ENCODE measurements around the gene GIT1. TPM values are rescaled to one million over a fixed set of nuclear protein-coding genes. Genes with fewer than 3 reads are reported as not detected.

Gene GIT1
- total and polyA plus RNA-seq, 4 experiments from 2014 or later: 4.2 to 82.8 (median 51.9) TPM

DNA sequence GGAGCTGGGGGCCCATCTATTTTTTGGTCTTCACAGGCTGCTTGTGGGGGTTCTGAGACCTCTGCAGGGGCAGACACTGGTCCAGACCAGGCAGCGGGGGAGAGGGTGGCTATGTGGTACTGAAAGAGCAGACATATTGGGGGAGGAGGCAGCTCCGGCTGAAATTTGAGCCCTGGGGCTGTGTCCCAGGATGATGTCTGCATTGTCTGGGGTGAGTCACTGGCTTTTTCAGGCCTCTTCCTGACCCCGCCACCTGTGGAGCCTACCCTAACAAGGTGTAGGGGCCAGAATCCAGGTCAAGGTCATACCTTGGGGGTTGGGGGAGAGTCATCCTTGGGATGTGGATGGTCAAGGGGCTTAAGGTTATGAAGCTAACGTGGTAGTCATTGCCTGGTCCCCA is 30.8 kb upstream of the GIT1 start:
- peaks cover 19 to 59% (median 37%) of the 10 kb centered on the region in 4 donors for H3K4me1 Mint-ChIP-seq
- POLR2A ChIA-PET (ENCODE audit: partially characterized antibody): interaction anchor here (1.2 kb wide), 1 partner anchor 154 kb away, joined by 3 read pairs; no protein-coding TSS in a partner anchor
- Histone ChIP-seq H3K9me3 (ENCODE audit: control insufficient read depth in 1 of 2, low read length in 2 of 2) (no peaks in the 10 kb centered on the region), H3K4me1 (ENCODE audit: insufficient read depth, low read length) (peaks cover 60% of the 10 kb centered on the region), H3K27me3 (ENCODE audit: insufficient read depth, low read length) (no peaks in the 10 kb centered on the region), H3K4me3 (ENCODE audit: low read length in 2 of 2) (no peak overlapping the region), H3K27ac (ENCODE audit: low read depth, low read length) (no peak overlapping the region), H3K36me3 (ENCODE audit: insufficient read depth, low read length) (no peaks in the 10 kb centered on the region)
- intact Hi-C loops (cut with micrococcal nuclease): no loop called here
- no peak overlapping the region for H3K27ac Mint-ChIP-seq
- CTCF ChIA-PET (ENCODE audit: partially characterized antibody): interaction anchor here (5.4 to 22.5 kb wide), 2 partner anchors 45 to 158 kb away, joined by 81 to 523 read pairs; partner anchors contain the start of genes ABHD15 and TP53I13
- peak overlapping the region in 2 of 8 donors; percentile 17 to 54 for H3K4me3 Mint-ChIP-seq
- H3K9me3 Mint-ChIP-seq: no peaks in the 10 kb centered on the region
- H3K27me3 Mint-ChIP-seq: no peaks in the 10 kb centered on the region
- DNase-seq: no peak
- no peaks in the 10 kb centered on the region for H3K36me3 Mint-ChIP-seq

DNA sequence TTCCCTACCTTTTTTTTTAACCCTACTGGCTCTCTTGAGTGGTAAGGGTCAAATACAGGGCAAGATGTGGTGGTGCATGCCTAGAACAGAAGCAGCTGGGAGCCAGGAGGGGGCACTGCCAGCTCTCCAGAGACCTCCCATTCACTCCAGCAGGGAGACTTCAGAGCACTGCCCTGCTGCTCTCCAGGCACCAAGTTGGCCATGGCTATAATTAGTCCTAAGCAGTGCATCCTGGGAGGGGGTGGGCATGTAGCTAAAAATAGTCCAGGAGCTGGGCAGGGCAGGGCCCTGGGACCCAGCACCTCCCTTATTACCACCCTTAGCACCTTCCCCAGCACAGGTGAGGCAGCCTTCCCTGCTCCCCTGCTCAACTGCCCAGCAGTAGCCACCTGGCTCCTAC is 29.8 kb upstream of the GIT1 start:
- peaks cover 66% of the 10 kb centered on the region for H3K4me1 ChIP-seq (ENCODE audit: insufficient read depth, low read length)

DNA sequence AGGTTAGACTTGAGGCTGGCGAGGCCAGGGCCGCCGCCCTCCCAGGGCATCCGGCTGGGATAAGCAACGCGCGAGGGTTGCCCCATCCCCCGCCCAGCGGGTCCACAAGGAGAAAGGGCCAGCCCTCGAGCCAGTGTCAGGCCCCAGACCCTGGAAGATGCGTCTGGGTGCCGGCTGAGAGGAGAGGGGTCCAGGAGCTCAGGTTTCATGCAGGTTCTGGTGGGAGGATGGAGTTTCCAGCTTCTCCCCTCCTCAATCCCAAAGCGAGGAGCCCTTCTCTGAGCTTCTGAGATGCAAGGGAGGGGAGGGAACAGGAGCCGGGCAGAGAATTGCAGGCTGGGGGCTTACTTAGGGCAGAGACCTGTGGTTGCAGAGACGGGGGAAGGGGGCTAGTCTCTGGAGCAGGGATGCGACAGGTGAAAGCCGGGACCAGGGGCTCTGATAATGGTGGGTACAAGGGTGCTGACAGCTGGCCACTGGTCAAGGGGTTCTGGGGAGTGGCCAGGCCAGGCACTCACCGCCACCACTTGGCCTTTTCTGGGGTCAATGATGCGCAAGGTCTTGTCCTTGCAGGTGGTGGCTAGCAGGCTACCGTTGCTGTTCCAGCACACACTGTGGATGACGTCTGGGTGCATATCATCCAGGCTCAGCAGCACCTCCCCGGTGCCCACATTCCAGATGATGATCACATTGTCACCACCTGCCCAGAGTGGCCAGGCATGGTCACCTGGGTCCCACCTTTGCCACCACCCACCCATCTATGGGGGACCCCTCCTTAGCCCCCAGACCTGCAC is 29.0 kb upstream of the GIT1 start:
- peaks cover 22 to 61% (median 40%) of the 10 kb centered on the region in 4 donors for H3K4me1 Mint-ChIP-seq
- no peak overlapping the region for H3K4me3 ChIP-seq (ENCODE audit: low read length in 2 of 2)

More for the DNA sequence above, 29.8 kb upstream of the GIT1 start:
- peaks cover 0 to 1% of the 10 kb centered on the region in 2 donors for H3K36me3 Mint-ChIP-seq
- no peak for DNase-seq
- Histone ChIP-seq H3K9me3 (ENCODE audit: control insufficient read depth in 1 of 2, low read length in 2 of 2) (no peaks in the 10 kb centered on the region), H3K36me3 (ENCODE audit: insufficient read depth, low read length) (no peaks in the 10 kb centered on the region), H3K4me3 (ENCODE audit: low read length in 2 of 2) (no peak overlapping the region), H3K27ac (ENCODE audit: low read depth, low read length) (no peak overlapping the region), H3K27me3 (ENCODE audit: insufficient read depth, low read length) (no peaks in the 10 kb centered on the region)
- ChIA-PET POLR2A (ENCODE audit: partially characterized antibody) (interaction anchor here (0.7 to 6.9 kb wide), 4 partner anchors 39 to 89 kb away, joined by 4 to 127 read pairs (median 21); partner anchors contain the start of gene ABHD15), CTCF (ENCODE audit: partially characterized antibody) (interaction anchor here (1.5 to 22.5 kb wide), 3 partner anchors 36 to 159 kb away, joined by 5 to 523 read pairs (median 81); partner anchors contain the start of genes ABHD15 and TP53I13)
- H3K27ac Mint-ChIP-seq: no peak overlapping the region
- peak overlapping the region in 1 of 8 donors; percentile 21 for H3K4me3 Mint-ChIP-seq
- peaks cover 20 to 62% (median 39%) of the 10 kb centered on the region in 4 donors for H3K4me1 Mint-ChIP-seq
- H3K9me3 Mint-ChIP-seq: no peaks in the 10 kb centered on the region
- H3K27me3 Mint-ChIP-seq: no peaks in the 10 kb centered on the region
- intact Hi-C loops (cut with micrococcal nuclease): loop anchor here (2.0 to 10.0 kb wide), 2 partner anchors 88 to 476 kb away; no protein-coding TSS in a partner anchor

DNA sequence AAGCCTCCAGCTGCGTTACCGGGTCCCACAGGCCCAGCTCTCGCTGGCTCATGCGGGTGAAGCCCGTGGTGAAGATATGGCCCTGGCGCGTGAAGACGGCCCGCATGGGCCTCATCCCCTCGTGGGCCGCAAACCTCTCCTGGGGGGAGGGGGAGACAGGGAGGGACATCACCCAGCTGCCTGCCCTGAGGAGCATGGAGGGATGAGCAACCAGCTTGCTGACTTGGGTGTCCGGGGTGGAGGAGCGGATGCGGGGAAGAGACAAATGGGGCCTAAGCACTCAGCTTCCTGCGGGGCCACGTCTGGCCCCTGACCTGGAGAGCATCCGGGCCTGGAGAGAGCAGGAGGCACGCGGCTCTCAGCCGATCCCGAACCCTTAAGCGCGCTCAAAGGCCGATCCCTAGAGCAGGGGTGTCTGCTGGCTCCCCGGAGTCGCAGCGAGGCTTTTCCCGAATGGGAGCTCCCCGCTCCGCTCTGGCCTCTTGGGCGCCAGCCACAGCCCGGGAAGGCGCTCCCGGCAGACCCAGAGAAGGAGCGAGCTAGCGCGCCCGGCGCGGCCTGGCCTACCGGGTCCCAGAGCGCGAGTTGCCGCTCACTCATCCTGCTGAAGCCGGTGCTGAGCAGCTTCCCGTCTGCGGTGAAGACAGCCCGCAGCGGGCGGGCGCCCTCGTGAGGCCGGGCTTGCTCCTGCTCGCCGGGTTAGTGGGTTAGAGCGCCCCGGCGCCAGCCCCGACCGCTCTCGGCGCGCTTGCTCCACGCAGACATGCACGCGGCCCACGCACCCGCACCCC is 28.2 kb upstream of the GIT1 start:
- peaks cover 65% of the 10 kb centered on the region for H3K4me1 ChIP-seq (ENCODE audit: insufficient read depth, low read length)
- H3K4me1 Mint-ChIP-seq: peaks cover 20 to 54% (median 35%) of the 10 kb centered on the region in 4 donors
- no peaks in the 10 kb centered on the region for H3K36me3 ChIP-seq (ENCODE audit: insufficient read depth, low read length)
- ChIA-PET CTCF (ENCODE audit: partially characterized antibody) (interaction anchor here (0.7 to 22.5 kb wide), 43 partner anchors 8 to 323 kb away, joined by 3 to 523 read pairs (median 5); partner anchors contain the start of genes ABHD15, ANKRD13B, NUFIP2 and SSH2), POLR2A (ENCODE audit: partially characterized antibody) (interaction anchor here (0.5 to 6.9 kb wide), 33 partner anchors 8 to 1696 kb away, joined by 3 to 127 read pairs (median 5); partner anchors contain the start of genes ABHD15, ANKRD13B, BLMH and EVI2B)
- intact Hi-C loops (cut with micrococcal nuclease): loop anchor here (1.0 to 10.0 kb wide), 5 partner anchors 89 to 477 kb away; partner anchors contain the start of gene SSH2
- peak overlapping the region; percentile 61 to 89 for H3K4me3 ChIP-seq (ENCODE audit: low read length in 2 of 2)
- H3K27ac Mint-ChIP-seq: peak overlapping the region; percentile 69 to 89 (median 81)
- no peaks in the 10 kb centered on the region for H3K27me3 ChIP-seq (ENCODE audit: insufficient read depth, low read length)
- H3K36me3 Mint-ChIP-seq: peaks cover 0 to 1% of the 10 kb centered on the region in 2 donors
- H3K9me3 ChIP-seq (ENCODE audit: control insufficient read depth in 1 of 2, low read length in 2 of 2): no peaks in the 10 kb centered on the region
- peak overlapping the region; percentile 43 for H3K27ac ChIP-seq (ENCODE audit: low read depth, low read length)
- peak overlapping the region; percentile 82 to 94 (median 92) for H3K4me3 Mint-ChIP-seq
- peak; percentile 85 to 90 (median 87) for DNase-seq
- H3K27me3 Mint-ChIP-seq: no peaks in the 10 kb centered on the region
- no peaks in the 10 kb centered on the region for H3K9me3 Mint-ChIP-seq

More for the DNA sequence above, 29.0 kb upstream of the GIT1 start:
- intact Hi-C loops (cut with micrococcal nuclease): loop anchor here (2.0 to 10.0 kb wide), 2 partner anchors 88 to 476 kb away; no protein-coding TSS in a partner anchor
- Histone ChIP-seq H3K36me3 (ENCODE audit: insufficient read depth, low read length) (no peaks in the 10 kb centered on the region), H3K27ac (ENCODE audit: low read depth, low read length) (no peak overlapping the region), H3K4me1 (ENCODE audit: insufficient read depth, low read length) (peaks cover 66% of the 10 kb centered on the region), H3K9me3 (ENCODE audit: control insufficient read depth in 1 of 2, low read length in 2 of 2) (no peaks in the 10 kb centered on the region), H3K27me3 (ENCODE audit: insufficient read depth, low read length) (no peaks in the 10 kb centered on the region)
- H3K9me3 Mint-ChIP-seq: no peaks in the 10 kb centered on the region
- H3K27ac Mint-ChIP-seq: peak overlapping the region in 3 of 7 donors; percentile 17 to 88 (median 57)
- CTCF ChIA-PET (ENCODE audit: partially characterized antibody): interaction anchor here (1.0 to 22.5 kb wide), 26 partner anchors 7 to 312 kb away, joined by 3 to 523 read pairs (median 7); partner anchors contain the start of genes ABHD15, ANKRD13B, SSH2 and TP53I13
- H3K4me3 Mint-ChIP-seq: peak overlapping the region in 4 of 8 donors; percentile 10 to 91 (median 34)
- H3K27me3 Mint-ChIP-seq: no peaks in the 10 kb centered on the region
- POLR2A ChIA-PET (ENCODE audit: partially characterized antibody): interaction anchor here (0.6 to 6.9 kb wide), 19 partner anchors 11 to 312 kb away, joined by 3 to 127 read pairs (median 14); partner anchors contain the start of genes ABHD15, ANKRD13B, GIT1 and SSH2
- peaks cover 0 to 1% of the 10 kb centered on the region in 2 donors for H3K36me3 Mint-ChIP-seq
- DNase-seq: no peak

DNA sequence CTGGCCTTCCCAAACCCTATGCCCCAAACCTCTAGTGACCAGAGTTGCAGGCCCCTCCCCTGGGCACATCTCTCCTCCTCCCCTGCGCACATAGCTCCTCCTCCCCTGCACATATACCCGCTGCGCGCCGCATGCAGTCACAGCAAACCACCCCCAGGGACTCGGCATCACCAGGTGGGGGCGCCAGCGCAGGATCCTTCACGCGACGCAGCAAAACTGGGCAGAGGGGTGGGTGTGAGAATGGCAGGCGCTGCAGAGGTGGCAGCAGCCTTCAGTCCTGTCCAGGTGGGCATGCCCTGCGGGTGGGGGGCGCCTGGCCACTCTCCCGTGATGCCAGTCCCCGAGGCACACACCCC is 27.7 kb upstream of the GIT1 start:
- no peaks in the 10 kb centered on the region for H3K27me3 Mint-ChIP-seq
- intact Hi-C loops (cut with micrococcal nuclease): loop anchor here (1.0 to 10.0 kb wide), 4 partner anchors 144 to 478 kb away; partner anchors contain the start of gene SSH2
- Histone ChIP-seq H3K36me3 (ENCODE audit: insufficient read depth, low read length) (no peaks in the 10 kb centered on the region), H3K27ac (ENCODE audit: low read depth, low read length) (peak overlapping the region; percentile 43), H3K4me3 (ENCODE audit: low read length in 2 of 2) (peak overlapping the region; percentile 64 to 89), H3K27me3 (ENCODE audit: insufficient read depth, low read length) (no peaks in the 10 kb centered on the region), H3K4me1 (ENCODE audit: insufficient read depth, low read length) (peaks cover 62% of the 10 kb centered on the region), H3K9me3 (ENCODE audit: control insufficient read depth in 1 of 2, low read length in 2 of 2) (no peaks in the 10 kb centered on the region)
- peaks cover 20 to 51% (median 33%) of the 10 kb centered on the region in 4 donors for H3K4me1 Mint-ChIP-seq
- DNase-seq: peak; percentile 89 to 94 (median 91)
- peak overlapping the region; percentile 63 to 89 (median 81) for H3K27ac Mint-ChIP-seq
- peaks cover 0 to 1% of the 10 kb centered on the region in 2 donors for H3K36me3 Mint-ChIP-seq
- no peaks in the 10 kb centered on the region for H3K9me3 Mint-ChIP-seq
- CTCF ChIA-PET (ENCODE audit: partially characterized antibody): interaction anchor here (0.6 to 22.5 kb wide), 44 partner anchors 8 to 323 kb away, joined by 3 to 523 read pairs (median 5); partner anchors contain the start of genes ABHD15, ANKRD13B, NUFIP2 and SSH2
- peak overlapping the region; percentile 82 to 94 (median 92) for H3K4me3 Mint-ChIP-seq
- POLR2A ChIA-PET (ENCODE audit: partially characterized antibody): interaction anchor here (0.5 to 6.9 kb wide), 35 partner anchors 8 to 1697 kb away, joined by 3 to 127 read pairs (median 4); partner anchors contain the start of genes ABHD15, ANKRD13B, BLMH and EVI2B

Measured in CD4-positive, alpha-beta memory T cell (primary cell).